GM12801 (cell line): ENCODE measurements around the gene RBBP8NL.

ENCODE experiments used
- CTCF ChIP-seq: IDR thresholded peaks from one replicate; pipeline ENCODE4 v1.5.1; 2011; ENCODE audit warnings: control low read depth; ENCODE audit not compliant: insufficient read length; ENCODE audit errors: extremely low read depth

RBBP8NL gene

DNA sequence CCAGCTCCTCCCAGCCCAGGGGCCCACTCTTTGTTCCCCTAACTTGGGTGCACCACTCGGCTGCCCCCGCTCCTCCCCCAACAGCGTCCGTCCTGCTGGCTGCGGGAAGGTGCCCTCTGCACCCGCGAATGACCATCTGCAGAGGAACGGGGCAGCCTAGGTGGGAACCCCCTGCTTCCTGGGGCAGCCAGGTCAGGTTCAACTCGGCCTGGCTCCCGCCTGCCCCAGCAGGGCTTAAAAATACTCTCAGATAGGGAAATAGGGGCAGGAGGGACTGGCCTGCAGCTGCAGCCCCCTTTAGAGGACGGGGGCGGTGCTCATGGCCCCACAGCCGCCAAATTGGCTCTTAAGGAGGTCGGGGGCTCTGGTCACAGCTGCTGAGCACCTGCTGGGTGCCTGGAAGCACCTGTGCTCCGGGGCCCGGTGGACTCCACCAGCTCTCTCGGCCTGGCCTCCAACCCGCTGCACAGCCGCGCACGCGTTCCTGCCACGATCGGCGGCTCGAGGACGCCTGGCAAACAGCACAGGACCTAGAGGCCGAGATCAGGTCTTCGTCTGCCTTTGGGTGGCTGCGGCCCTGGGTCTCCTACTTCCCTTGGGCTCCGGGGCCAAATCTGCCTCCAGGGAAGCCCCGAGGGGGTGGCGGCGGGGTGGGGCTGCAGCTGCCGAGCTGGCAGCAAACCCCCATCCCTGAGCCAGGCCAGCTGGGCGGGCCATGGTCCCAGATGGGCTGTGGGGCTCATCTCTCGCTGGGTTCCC lies 59.5 kb downstream of the RBBP8NL start:
- TF ChIP-seq CTCF, result no peak

- no peak for TF ChIP-seq CTCF
Measured at GRCh38 chr20:62367136-62367632, 60.2 kb downstream of the RBBP8NL start, which contains the start of gene LAMA5. TSS of gene LAMA5 (minus strand) at chr20:62367312. CDS start at chr20:62367245, 67 bp downstream.

GRCh38 chr20:62366370-62367135 lies 60.8 kb downstream of the RBBP8NL start:
- no peak for TF ChIP-seq CTCF

GRCh38 chr20:62365814-62366369 lies 61.4 kb downstream of the RBBP8NL start:
- TF ChIP-seq CTCF, result no peak

DNA sequence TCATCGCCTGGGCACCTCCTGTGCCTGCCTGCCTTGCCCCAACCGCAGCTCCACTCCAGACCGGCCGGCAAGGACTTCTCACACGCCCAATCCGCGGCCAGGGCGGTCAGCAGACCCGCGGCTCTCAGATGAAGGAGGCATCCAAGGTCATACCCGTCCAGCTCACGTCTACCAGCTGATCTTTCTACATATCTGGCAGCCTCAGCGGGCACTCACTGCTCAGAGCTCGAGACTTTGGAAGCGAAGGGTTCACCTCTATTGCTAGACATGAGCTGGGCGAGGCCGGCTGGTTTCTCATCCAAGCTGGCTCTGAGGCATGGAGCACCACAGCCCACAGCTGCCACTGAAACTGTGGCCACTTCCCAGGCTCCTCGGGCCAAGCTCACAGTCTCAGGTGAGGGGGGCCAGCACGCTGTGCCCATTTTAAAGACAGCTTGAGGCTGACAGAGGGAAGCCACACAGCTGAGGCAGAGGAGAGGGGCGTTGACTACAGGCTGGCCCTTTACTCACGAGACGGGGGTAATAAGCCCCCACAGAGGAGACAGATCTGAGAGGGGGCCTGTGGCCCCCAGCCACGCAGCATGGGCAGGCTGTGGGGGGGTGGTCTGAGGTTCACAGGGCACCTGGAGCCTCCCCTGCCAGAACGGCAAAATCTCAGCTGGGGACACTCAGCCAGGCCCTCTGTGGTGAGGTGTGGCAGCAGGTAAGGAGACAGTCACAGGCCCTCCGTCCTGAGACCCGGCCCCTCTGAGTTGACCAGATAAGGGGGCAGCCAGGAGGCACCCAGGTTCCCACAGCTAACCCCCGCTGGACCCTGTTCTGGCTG lies 62.2 kb downstream of the RBBP8NL start:
- no peak for TF ChIP-seq CTCF

GRCh38 chr20:62363920-62364851 lies 63.2 kb downstream of the RBBP8NL start:
- no peak for TF ChIP-seq CTCF
